ENCODE results near the gene ICAM4.
A peak's percentile ranks its signal among the peaks of the same experiment; 100 is the strongest.
"Not testable (repeated sequence)": the region's sequence is repeated elsewhere in the genome, so short reads cannot be mapped to it uniquely, and the experiment has no call there.

The ICAM4 gene

DNA sequence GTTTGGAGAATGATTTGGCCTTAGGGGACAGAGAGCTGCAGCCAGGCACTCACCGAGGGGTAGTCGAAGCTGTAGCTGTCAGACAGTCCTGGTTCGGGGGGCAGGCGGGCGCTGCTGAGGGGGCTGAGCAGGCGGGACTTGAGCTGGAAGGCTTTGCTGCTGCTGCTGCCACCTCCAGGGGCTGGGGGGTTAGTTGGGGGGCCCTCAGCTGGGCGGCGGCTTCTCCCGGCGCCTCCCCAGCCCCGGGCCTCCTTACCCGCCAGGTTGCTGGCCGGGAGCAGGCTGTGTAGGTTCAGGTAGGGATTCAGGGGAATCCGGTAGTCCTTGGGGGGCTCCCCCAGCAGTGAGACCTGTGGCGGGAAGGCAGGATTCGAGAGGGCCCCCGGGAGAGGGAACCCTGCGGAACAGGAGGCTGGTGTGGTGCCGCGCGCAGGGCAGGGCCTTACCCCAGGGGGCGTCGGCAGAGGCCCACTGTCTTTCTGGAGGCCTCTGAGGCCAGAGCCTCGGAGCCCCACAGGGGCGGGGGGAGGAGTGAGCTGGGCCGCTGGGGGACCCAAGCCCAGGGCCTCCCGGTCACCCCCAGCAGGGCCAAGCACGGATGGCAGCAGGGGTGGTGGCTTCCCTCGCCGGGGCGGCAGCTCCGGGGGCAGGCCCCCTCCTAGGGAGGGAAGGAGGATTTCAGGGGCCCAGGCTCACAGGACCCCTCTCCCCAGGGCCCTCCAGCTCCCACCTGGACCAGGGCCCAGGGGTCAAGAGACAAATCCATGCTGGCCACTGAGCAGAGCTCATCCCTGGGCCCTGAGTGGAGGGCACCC, 34.1 kb downstream of the ICAM4 start:
- no peak for DNase-seq

DNA sequence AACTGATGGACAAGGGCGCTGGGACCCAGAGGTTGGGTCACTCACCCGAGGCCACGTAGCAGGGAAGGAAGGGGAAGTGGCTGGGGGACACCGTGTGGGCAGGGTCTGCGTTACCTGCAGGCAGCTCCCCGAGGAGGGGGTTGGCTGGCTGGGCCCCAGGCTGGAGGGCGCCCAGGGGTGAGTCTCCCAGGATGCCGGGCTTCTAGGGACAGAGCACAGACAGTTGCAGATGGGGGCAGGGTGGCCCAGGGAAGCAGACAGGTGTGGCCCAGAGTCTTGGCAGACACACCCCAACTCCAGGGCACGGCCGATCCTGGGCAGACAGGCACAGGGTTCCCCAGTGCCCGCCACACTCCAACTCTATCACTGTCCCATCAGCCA, 34.7 kb downstream of the ICAM4 start:
- DNase-seq = no peak

DNA sequence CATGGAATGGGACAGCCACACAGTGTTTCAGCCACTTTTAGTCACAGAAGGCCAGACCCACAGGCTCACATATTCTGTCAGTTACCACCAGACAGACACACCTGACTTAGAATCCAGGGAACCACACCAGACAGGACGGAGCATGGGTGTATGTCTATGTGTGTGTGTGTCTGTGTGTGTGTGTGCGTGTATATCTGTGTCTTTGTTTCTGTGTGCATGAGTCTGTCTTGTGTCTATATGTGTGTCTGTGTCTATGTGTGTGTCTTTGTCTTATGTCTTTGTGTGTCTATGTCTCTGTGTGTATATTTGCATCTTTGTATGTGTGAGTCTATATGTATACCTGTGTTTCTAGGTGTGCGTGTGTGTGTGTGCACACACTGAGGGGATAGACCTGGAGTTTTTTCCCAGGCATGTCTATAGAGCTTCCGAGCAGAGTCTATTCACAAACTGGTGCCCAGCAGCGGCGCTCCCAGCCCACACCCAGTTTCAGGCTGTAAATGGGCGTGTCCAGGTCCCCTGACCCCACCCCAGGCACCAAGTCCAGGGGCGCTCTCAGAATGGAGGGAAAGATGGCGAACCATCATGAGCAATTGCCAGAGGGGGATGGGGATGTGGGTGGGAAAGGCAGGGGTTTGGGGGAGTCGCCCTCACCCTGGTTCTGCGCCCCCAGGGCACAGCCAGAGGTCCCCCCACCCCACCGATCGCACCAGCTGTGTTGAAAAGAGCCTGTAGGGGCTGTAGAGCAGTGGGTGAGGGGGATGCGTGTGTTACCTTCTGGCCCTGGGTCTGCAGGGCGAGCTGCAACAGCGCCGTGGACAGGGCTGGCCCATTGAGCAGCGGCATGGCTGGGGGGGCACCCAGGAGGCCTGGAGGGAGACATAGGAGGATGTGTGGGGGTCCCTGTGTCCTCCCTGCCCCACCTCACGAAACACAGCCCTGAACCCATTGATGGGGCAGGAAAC, 35.4 kb downstream of the ICAM4 start:
- DNase-seq = no peak

DNA sequence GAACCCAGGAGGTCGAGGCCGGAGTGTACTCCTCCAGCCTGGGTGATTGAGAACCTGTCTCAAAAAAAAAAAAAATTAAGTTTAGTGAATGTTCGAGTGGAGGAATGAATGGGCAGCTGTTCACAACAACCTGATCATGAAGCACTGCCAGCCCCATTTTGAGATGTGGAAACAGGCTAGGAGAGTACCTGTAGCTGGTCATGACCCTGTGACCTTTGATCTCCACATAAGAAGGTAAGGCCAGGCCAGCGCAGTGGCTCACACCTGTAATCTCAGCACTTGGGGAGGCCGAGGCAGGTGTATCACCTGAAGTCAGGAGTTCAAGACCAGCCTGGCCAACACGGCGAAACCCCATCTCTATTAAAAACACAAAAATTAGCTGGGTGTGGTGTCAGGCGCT, 39.0 kb downstream of the ICAM4 start:
- no peak for DNase-seq

DNA sequence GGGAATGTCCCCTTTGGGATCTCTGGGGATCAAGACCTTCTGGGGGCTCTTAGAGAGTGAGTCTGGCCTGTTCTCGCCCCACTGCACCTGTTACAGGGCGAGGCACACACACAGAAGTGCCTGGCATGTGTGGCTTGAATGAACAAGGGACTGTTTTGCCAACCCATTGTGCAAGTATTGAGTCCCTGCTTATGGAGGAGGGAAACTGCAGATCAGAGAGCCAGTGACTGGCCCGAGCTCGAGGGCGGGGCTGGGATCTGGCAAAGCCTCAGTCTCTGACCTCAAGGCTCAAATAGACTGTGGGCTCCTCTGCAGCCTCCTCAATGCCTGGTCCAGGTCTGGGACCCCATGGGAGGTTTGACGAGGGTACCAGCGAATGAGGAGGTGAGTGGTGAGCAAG, 41.0 kb downstream of the ICAM4 start:
- no peak for DNase-seq

DNA sequence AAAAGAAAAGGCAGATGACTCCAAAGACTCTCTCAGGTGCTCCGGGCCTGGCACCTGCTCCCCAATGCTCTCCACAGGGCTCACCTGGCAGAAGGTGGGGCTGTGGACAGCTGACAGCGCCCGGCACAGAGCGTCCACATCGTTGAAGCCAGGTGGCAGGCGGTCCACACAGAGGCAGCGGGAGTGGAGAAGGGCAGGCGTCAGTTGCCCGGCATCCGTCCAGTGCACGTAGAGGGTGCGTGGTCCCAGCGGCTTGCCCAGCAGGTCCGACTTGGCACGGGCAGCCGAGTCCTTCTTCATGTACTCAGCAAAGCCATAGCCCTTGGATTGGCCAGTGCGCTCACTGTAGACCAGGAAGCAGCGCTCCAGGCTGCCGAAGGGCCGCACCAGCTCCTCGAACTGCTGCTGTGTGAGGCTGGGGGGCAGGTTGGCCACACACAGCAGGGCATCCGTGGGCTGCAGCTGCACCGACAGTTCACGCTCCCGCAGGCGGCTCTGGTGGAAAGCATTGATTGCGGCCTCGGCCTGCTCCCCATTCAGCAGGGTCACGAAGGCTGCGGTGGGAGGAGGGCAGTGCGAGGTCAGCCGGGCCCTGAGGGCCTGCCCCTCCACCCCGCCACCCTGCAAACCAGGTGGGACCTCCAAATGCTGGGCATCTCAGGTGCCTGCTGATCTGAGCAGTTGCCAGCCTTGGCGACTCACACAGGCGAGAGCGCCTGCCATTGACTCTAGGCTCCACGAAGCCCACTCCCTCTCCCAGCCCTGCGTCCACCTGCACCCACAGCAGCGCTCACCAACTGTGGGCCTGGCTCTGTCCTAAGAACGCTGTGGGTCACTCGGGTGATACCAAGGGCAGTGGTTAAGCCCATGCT, 42.0 kb downstream of the ICAM4 start:
- no peak for DNase-seq

DNA sequence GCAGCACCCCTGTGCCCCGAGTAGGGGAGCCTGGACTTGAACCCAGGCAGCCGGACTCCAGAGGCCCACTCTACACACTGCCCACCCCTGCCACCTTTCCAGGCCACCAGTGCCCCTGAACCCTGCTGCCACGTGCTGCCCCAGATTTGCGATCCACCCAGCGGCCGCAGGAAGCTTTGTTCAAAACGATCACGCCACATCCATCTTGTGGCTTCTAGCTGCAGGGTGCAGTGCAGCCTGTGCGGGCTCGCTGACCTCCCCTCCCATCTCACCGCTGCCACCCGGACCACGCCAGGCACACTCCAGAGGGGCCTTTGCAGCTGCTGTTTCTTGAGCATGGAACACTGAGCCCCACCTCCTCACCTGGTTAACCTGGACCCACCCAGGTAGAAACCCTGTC, 42.8 kb downstream of the ICAM4 start:
- no peak for DNase-seq

DNA sequence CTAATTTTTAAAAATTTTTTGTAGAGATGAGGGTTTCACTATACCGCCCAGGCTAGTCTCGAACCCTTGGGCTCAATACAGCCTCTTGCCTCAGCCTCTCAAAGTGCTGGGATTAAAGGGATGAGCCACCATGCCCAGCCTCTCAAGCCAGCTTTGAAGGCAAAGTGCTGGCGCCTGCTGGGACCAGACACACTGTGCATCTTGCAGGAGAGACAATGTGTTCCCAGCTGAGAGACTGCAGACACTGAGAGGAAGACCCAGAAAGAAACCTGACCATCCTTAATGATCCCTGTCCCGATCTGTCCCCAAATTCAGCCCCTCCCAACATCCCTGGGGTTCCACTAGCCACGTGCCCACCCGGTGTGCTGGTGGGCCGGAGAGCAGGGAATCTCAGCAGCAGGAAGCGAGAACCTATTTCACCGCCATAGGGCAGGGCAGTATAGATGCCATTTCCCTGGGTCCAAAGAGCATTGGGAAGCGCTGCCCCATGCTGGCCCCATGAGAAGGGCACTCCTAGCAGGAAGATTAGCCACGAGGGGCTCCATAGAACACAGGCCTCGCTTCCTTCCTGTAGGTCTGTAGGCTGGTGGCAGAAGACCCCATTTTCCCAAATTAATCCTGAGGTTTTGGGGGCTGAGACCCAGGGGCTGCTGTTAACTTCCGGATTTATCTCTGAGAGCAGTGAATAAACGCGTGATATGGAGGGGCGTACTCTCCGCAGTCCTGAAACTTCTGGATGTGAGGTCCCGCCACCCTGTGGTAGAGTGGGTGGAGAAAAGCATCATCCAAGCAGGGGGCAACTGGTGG, 45.6 kb downstream of the ICAM4 start:
- no peak for DNase-seq

DNA sequence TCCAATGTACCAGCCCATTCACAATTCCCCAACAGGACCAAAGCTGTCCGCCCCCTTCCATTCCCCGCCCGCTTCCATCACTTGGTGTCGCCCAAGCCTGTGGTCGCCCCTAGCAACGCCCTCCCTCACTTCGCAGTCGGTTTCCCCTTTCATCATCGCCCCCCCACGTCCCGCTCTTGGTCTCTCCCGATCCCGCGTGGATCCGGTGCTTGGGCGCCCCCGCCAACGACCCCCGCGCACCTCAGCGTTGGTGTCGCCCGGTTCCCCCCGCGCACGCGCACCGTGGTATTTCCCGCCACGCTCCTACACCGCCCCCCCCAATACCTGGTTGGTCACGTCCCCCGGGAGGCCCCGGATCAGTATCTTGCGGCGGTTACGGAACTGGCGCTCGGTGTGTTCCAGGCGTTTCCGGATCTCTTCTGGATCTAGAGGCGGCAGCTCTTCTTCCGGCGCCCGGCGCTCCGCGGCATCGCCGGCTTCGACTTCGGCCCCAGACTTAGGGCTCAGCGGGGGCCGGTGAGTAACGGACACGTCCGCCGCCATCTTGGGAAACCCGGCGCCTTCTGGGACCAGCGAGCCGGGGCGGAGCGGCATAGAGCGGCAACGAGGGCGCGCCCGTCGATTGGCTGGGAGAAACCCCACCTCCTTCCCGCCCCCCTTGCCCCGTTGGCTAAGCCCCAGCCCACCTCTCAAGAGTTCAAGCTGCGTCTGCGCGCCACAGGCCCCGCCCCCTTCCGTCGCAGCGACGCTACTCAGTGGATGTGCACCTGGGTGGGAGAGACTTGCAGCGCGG, 46.4 kb downstream of the ICAM4 start, which contains the start of gene RAVER1:
RAVER1 (minus strand) TSS at position 565 of the 793 bp plus-strand sequence; CDS start at position 543, 22 bp downstream.
- peak; percentile 90 to 96 for DNase-seq

DNA sequence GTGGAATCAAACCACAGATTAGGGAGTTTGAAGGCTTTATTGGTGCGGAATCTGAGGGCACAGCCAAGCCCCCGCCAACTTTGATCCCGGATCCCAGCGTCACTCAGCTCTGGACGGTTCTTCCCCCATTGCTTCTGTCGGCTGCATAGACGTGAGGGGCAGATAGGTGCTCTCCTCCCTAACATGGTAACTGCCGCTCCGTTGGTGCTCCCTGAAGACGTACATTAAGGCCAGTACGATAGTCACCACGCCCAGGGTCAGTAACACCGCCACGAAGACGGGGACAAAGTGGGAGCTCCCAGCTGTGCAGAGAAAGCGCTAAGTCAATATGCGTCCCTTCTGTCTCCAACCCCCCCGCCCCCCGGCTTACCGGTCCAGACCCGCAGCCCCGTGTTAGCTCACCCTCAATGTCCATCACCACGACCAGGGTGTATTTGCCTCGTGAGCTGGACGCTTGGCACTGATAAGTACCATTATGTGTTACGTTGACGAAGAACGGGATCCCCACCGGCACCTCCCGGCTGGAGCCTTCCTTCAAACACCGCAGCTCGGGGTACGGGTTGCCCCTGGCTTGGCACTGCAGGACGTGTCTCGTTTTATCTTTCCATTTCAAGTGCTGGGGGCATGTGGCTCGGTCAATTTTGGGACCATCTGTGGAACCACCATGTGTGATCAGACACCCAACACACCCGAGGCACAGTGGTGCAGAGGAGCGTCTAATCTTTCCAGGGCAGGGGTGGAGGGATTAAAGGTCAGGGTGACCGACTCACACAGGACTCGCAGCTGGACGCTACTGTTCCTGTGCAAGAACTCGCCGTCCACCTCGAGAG, 47.2 kb downstream of the ICAM4 start:
- no peak for DNase-seq

DNA sequence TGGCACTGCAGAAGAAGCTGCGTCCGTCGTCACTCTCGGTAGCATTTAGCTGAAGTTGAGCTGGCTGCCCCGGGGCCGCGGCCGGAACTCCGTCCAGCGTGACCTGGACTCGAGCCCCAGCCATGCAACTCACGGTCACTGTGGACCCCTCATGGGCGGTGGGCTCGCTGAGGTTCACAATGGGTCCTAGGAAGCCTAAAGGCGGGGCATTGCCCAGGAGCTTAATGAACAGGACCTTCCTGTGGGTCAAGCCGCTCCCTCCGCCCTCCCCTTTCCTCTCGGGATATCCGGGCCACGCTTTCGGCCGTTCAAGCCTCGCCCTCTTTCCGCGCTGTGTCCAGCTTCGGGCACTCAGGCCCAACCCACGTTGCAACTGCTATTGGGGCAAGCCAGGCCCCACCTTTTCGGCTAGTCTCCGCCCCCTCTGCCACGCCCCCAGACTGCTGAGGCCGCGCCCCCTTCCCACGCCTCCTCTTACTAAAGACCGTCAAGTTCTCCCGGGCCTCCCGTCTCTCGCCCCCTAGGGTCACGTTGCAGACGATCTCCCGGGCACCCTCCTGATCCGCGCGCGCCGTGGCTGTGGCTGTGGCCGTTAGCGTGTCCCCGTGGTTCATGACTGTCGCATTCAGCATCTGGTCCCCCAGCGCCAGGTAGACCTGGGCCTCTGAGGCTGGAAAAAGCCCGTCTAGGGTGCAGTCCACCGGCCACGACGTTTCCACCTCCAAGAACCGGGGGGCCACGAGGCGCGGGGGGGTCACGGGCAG, 48.0 kb downstream of the ICAM4 start:
- DNase-seq = peak; percentile 34 to 43

DNA sequence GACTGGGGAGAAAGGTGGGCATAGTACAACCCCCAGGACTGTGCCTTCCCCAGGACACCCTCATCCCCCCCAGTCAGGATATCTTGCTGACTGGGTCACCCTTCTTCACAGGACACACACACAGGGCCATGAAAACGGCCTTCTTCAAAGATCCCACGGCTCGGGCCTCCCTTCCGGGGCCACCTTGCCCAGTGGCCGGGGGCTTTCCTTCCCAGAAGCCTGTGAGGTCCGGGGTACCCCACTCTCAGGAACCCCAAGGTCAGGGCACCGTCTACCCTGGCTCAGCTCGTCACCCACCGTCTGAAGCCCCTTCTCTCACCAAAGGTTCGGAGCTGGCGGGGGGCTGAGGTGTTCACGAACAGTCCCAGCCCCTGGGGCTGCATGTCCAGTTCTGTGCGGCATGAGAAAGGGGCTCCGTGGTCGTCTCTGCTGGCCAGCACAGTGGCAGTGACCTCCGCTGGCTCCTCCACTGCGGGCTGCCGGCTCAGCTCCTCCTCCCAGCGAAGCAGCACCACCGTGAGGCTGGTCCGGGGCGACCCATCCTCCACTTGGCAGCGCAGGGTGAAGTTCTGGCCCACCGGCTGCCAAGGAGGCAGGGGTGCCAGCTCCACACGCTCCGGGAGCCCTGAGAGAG, 48.7 kb downstream of the ICAM4 start:
- DNase-seq = no peak

DNA sequence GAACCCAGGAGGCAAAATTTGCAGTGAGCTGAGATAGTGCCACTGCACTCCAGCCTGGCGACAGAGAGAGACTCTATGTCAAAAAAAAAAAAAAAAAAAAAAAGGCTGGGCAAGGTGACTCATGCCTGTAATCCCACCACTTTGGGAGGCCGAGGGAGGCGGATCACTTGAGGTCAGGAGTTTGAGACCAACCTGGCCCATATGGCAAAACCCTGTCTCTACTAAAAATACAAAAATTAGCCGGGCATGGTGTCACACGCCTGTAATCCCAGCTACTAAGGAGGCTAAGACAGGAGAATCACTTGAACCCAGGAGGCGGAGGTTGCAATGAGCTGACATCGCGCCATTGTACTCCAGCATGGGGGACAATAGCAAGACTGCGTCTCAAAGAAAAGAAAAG, 50.0 kb downstream of the ICAM4 start:
- not testable (repeated sequence) for DNase-seq

Measured in hippocampal formation (tissue), 2 donors.